Psoas muscle (tissue), 8 donors: Measurements from ENCODE around the gene TRABD. TPM values are rescaled to one million over a fixed set of nuclear protein-coding genes. Genes with fewer than 3 reads are reported as not detected.

Source experiments
- ATAC-seq, 4 donors: fragments of 200-7000 bp; cut with Tn5 transposase; one replicate each; pipeline ENCODE4 v1.9.1; 2020; ENCODE audit warnings: moderate library complexity in 3 of 4, mild to moderate bottlenecking in 2 of 4
- DNase-seq, 2 donors: peaks; one replicate each; pipeline ENCODE4 v3.0.0-alpha.2; 2020
- H3K27ac ChIP-seq: fragments of 200-600 bp; one replicate; pipeline ENCODE4 v1.8.0; 2022
- H3K27me3 ChIP-seq, 3 donors: fragments of 200-600 bp in 1 of 3; one replicate each; pipeline versions ENCODE4 v1.6.1 to v1.8.0; 2013 to 2022; ENCODE audit warnings: low read length in 2 of 3, mild to moderate bottlenecking in 2 of 3, moderate library complexity in 1 of 3; ENCODE audit not compliant: insufficient read depth in 3 of 3
- H3K36me3 ChIP-seq, 2 donors: fragments of 200-600 bp in 1 of 2; one replicate each; pipeline versions ENCODE4 v1.6.1 to v1.8.0; 2013 to 2022; ENCODE audit warnings: low read depth in 1 of 2, mild to moderate bottlenecking in 1 of 2, moderate library complexity in 1 of 2; ENCODE audit not compliant: insufficient read depth in 1 of 2
- H3K4me1 ChIP-seq: fragments of 200-600 bp; one replicate; pipeline ENCODE4 v1.8.0; 2022
- H3K4me3 ChIP-seq: fragments of 200-600 bp; one replicate; pipeline ENCODE4 v1.8.0; 2022; ENCODE audit warnings: mild to moderate bottlenecking
- H3K9me3 ChIP-seq: fragments of 200-600 bp; one replicate; pipeline ENCODE4 v1.8.0; 2022
- CTCF ChIP-seq: fragments of 200-600 bp; IDR thresholded peaks from one replicate; pipeline ENCODE4 v1.8.0; 2022; ENCODE audit warnings: antibody characterized with exemption
- WGBS, 3 donors: extraction: QIAGEN DNeasy Blood & Tissue Kit; methylation state at CpG; one replicate each; pipeline versions ENCODE4 v1.1.6 to v1.1.7; 2013; 5-methylcytosine and 5-hydroxymethylcytosine counted together
- intact Hi-C, 2 donors: fragments of 100-400 bp; cut with DNase I; formaldehyde crosslinking; loops; one replicate each; pipeline versions ENCODE4 v1.11.0 to v1.14.2; 2022
- polyA plus RNA-seq, 3 donors: library from polyadenylated mRNA; stranded (reverse); fragments of 200-250 nt; gene quantifications; one replicate each; pipeline ENCODE4 v1.2.3, GENCODE V29; 2013
- total RNA-seq, 4 donors: library from RNA; stranded (reverse); fragmentation: NEBNext Ultra II Directional in 2 of 4; extraction: Animal tissue kit (Norgen Biotek cat#: 25700) in 2 of 4; gene quantifications; one replicate each; pipeline versions ENCODE4 v1.2.1 to v1.2.4, GENCODE V29; 2021 to 2023
- donor health status: healthy with polysubstance abuse.
- donor health status: DM: no; HTN: no; CAD: no; lungs with moderate emphysema.
- donor health status: Bipolar disorder and iron deficiency.
- donor health status: healthy.
- donor health status: DM: yes; HTN: yes; CAD: no.
- donor health status: DM: no; HTN: no; CAD: no.
- donor health status: DM: no; HTN: no; CAD: no.
- donor health status: DM: yes; HTN: yes; CAD: no.

TRABD gene
- total and polyA plus RNA-seq, 7 donors = 19.9 to 52.1 (median 29.5) TPM

GRCh38 chr22:50182176-50183081 is 3.3 kb upstream of the TRABD start:
- intact Hi-C loops = loop anchor here in 1 of 2 donors (10.0 kb wide), 1 partner anchor 258 kb away; no protein-coding TSS in a partner anchor
- no peak for TF ChIP-seq CTCF

GRCh38 chr22:50183141-50183971 is 2.4 kb upstream of the TRABD start:
- 74 to 83% (median 82%) methylated on average over 19 of the region's 19 CpGs for WGBS, 3 donors
- Histone ChIP-seq H3K4me3 (no peak overlapping the region), H3K27me3 (peaks cover 0 to 18% (median 0%) of the 10 kb centered on the region in 3 donors), H3K27ac (no peak overlapping the region), H3K9me3 (no peaks in the 10 kb centered on the region), H3K36me3 (no peaks in the 10 kb centered on the region), H3K4me1 (peaks cover 13% of the 10 kb centered on the region)
- no peak for TF ChIP-seq CTCF
- peak in 1 of 2 donors; percentile 51 for DNase-seq
- intact Hi-C loops = loop anchor here in 1 of 2 donors (10.0 kb wide), 1 partner anchor 259 kb away; no protein-coding TSS in a partner anchor
- no peak for ATAC-seq

More at GRCh38 chr22:50182176-50183081, 3.3 kb upstream of the TRABD start:
- no peak overlapping the region for H3K4me3 ChIP-seq
- DNase-seq (peak in 1 of 2 donors; percentile 48), ATAC-seq (no peak)
- H3K9me3 ChIP-seq = no peaks in the 10 kb centered on the region
- peaks cover 0 to 27% (median 0%) of the 10 kb centered on the region in 3 donors for H3K27me3 ChIP-seq
- H3K4me1 ChIP-seq = peaks cover 13% of the 10 kb centered on the region
- H3K36me3 ChIP-seq = no peaks in the 10 kb centered on the region
- no peak overlapping the region for H3K27ac ChIP-seq
- WGBS, 3 donors = 77 to 80% (median 78%) methylated on average over 28 to 31 of the region's 31 CpGs

GRCh38 chr22:50184004-50184901 is 1.5 kb upstream of the TRABD start:
- Histone ChIP-seq H3K4me3 (peak overlapping the region; percentile 79), H3K9me3 (no peaks in the 10 kb centered on the region), H3K27me3 (peaks cover 0 to 9% (median 0%) of the 10 kb centered on the region in 3 donors), H3K27ac (no peak overlapping the region), H3K4me1 (peaks cover 16% of the 10 kb centered on the region), H3K36me3 (no peaks in the 10 kb centered on the region)
- intact Hi-C loops = loop anchor here in 1 of 2 donors (10.0 kb wide), 1 partner anchor 259 kb away; no protein-coding TSS in a partner anchor
- peak; percentile 74 to 80 for DNase-seq
- 53 to 64% (median 55%) methylated on average over 32 of the region's 32 CpGs for WGBS, 3 donors
- TF ChIP-seq CTCF = no peak
- peak in 1 of 4 donors; percentile 14 for ATAC-seq

- H3K27ac ChIP-seq = peak overlapping the region; percentile 60
- intact Hi-C loops = loop anchor here in 1 of 2 donors (10.0 kb wide), 1 partner anchor 260 kb away; no protein-coding TSS in a partner anchor
These were observed 775 bp upstream of the TRABD start for GRCh38 chr22:50184902-50185374.

More at GRCh38 chr22:50184902-50185374, 775 bp upstream of the TRABD start:
- TF ChIP-seq CTCF = no peak
- DNase-seq = peak in 1 of 2 donors; percentile 71
- 26 to 31% (median 29%) methylated on average over 21 to 63 of the region's 63 CpGs for WGBS, 3 donors
- Histone ChIP-seq H3K4me3 (peak overlapping the region; percentile 79), H3K4me1 (peaks cover 23% of the 10 kb centered on the region), H3K27me3 (peaks cover 0 to 2% (median 0%) of the 10 kb centered on the region in 3 donors), H3K36me3 (no peaks in the 10 kb centered on the region), H3K9me3 (no peaks in the 10 kb centered on the region)
- peak in 2 of 4 donors; percentile 4 to 23 for ATAC-seq
